GM10266 (cell line): ENCODE measurements around the gene MRPS15.

ENCODE experiments used
- DNase-seq: peaks from one replicate; pipeline ENCODE4 v3.0.0; 2012; ENCODE audit errors: extremely low spot score
- CTCF ChIP-seq: IDR thresholded peaks from 2 replicates; pipeline ENCODE4 v1.5.1; 2012; ENCODE audit warnings: mild to moderate bottlenecking, low read depth; ENCODE audit not compliant: control insufficient read depth, insufficient read depth; ENCODE audit errors: missing control alignments

Gene MRPS15

GRCh38 chr1:36465731-36466369, 1.7 kb upstream of the MRPS15 start:
- DNase-seq: no peak
- no peak for TF ChIP-seq CTCF

- TF ChIP-seq CTCF: no peak
- no peak for DNase-seq
Measured at GRCh38 chr1:36464605-36465393, 615 bp upstream of the MRPS15 start.

GRCh38 chr1:36463463-36463802, 751 bp downstream of the MRPS15 start:
- TF ChIP-seq CTCF: no peak
- DNase-seq: no peak

GRCh38 chr1:36458910-36459309, 5.3 kb downstream of the MRPS15 start:
- DNase-seq: no peak

GRCh38 chr1:36457691-36458090, 6.5 kb downstream of the MRPS15 start:
- DNase-seq: no peak
- TF ChIP-seq CTCF: no peak

More at GRCh38 chr1:36458910-36459309, 5.3 kb downstream of the MRPS15 start:
- TF ChIP-seq CTCF: no peak

- DNase-seq: no peak
- TF ChIP-seq CTCF: no peak
Measured at GRCh38 chr1:36456391-36456928, 7.7 kb downstream of the MRPS15 start.

- TF ChIP-seq CTCF: no peak
- no peak for DNase-seq
Measured at GRCh38 chr1:36455386-36455785, 8.8 kb downstream of the MRPS15 start.
